ENCODE data around the gene XRN1.
"Not testable (repeated sequence)": the region's sequence is repeated elsewhere in the genome, so short reads cannot be mapped to it uniquely, and the experiment has no call there.

The XRN1 gene

GRCh38 chr3:142394921-142395622, 52.8 kb downstream of the XRN1 start:
- no peak for TF ChIP-seq CTCF (IDR thresholded peaks at IDR 0.05; ENCODE audit: insufficient read depth, low read depth, low read length, missing control alignments)
- no peak for DNase-seq (ENCODE audit: low read depth)
- no peak overlapping the region for H3K4me3 ChIP-seq (ENCODE audit: low read length)

GRCh38 chr3:142385078-142385477, 62.8 kb downstream of the XRN1 start:
- H3K4me3 ChIP-seq (ENCODE audit: low read length) = no peak overlapping the region
- TF ChIP-seq CTCF (IDR thresholded peaks at IDR 0.05; ENCODE audit: insufficient read depth, low read depth, low read length, missing control alignments) = no peak
- no peak for DNase-seq (ENCODE audit: low read depth)

GRCh38 chr3:142374687-142375086, 73.2 kb downstream of the XRN1 start:
- DNase-seq (ENCODE audit: low read depth) = no peak
- H3K4me3 ChIP-seq (ENCODE audit: low read length) = no peak overlapping the region
- TF ChIP-seq CTCF (IDR thresholded peaks at IDR 0.05; ENCODE audit: insufficient read depth, low read depth, low read length, missing control alignments) = no peak

- not testable (repeated sequence) for H3K4me3 ChIP-seq (ENCODE audit: low read length); DNase-seq (ENCODE audit: low read depth)
Measured at GRCh38 chr3:142369576-142369975, 78.3 kb downstream of the XRN1 start.

- no peak for TF ChIP-seq CTCF (IDR thresholded peaks at IDR 0.05; ENCODE audit: insufficient read depth, low read depth, low read length, missing control alignments)
- no peak overlapping the region for H3K4me3 ChIP-seq (ENCODE audit: low read length)
- DNase-seq (ENCODE audit: low read depth) = no peak
Measured at GRCh38 chr3:142366434-142366833, 81.4 kb downstream of the XRN1 start.

GRCh38 chr3:142363936-142364467, 83.8 kb downstream of the XRN1 start:
- TF ChIP-seq CTCF (IDR thresholded peaks at IDR 0.05; ENCODE audit: insufficient read depth, low read depth, low read length, missing control alignments) = no peak
- no peak overlapping the region for H3K4me3 ChIP-seq (ENCODE audit: low read length)
- no peak for DNase-seq (ENCODE audit: low read depth)

GRCh38 chr3:142363433-142363832, 84.4 kb downstream of the XRN1 start:
- not testable (repeated sequence) for DNase-seq (ENCODE audit: low read depth)

GRCh38 chr3:142359367-142359766, 88.5 kb downstream of the XRN1 start:
- TF ChIP-seq CTCF (IDR thresholded peaks at IDR 0.05; ENCODE audit: insufficient read depth, low read depth, low read length, missing control alignments) = no peak
- no peak for DNase-seq (ENCODE audit: low read depth)
- H3K4me3 ChIP-seq (ENCODE audit: low read length) = no peak overlapping the region

More at GRCh38 chr3:142363433-142363832, 84.4 kb downstream of the XRN1 start:
- not testable (repeated sequence) for H3K4me3 ChIP-seq (ENCODE audit: low read length)

Measured in epithelial cell of esophagus (primary cell).